Memory B cell (primary cell): ENCODE measurements around the gene COX4I1.
"Not testable (repeated sequence)": the region's sequence is repeated elsewhere in the genome, so short reads cannot be mapped to it uniquely, and the experiment has no call there.

Source experiments
- ATAC-seq: fragments of 150-1000 bp; cut with Tn5 transposase; 2 replicates; pipeline ENCODE4 v1.10.0; 2021; ENCODE audit warnings: low read depth, mild to moderate bottlenecking, moderate library complexity
- DNase-seq, 2 donors: peaks; one replicate each; pipeline ENCODE4 v3.0.0; 2022; ENCODE audit warnings: low spot score in 2 of 2
- H3K27ac Mint-ChIP-seq: one replicate; pipeline ENCODE4 v1.8.0; 2022; ENCODE audit warnings: mild to moderate bottlenecking, moderate library complexity, mixed read lengths
- H3K27me3 Mint-ChIP-seq: one replicate; pipeline ENCODE4 v1.8.0; 2022; ENCODE audit warnings: mixed read lengths
- H3K36me3 Mint-ChIP-seq: one replicate; pipeline ENCODE4 v1.8.0; 2022; ENCODE audit warnings: mild to moderate bottlenecking, mixed read lengths
- H3K4me1 Mint-ChIP-seq: one replicate; pipeline ENCODE4 v1.8.0; 2022; ENCODE audit warnings: mixed read lengths
- H3K4me3 Mint-ChIP-seq: one replicate; pipeline ENCODE4 v1.8.0; 2022; ENCODE audit warnings: mild to moderate bottlenecking, moderate library complexity, mixed read lengths
- H3K9me3 Mint-ChIP-seq: one replicate; pipeline ENCODE4 v1.8.0; 2022; ENCODE audit warnings: mixed read lengths

The COX4I1 gene

DNA sequence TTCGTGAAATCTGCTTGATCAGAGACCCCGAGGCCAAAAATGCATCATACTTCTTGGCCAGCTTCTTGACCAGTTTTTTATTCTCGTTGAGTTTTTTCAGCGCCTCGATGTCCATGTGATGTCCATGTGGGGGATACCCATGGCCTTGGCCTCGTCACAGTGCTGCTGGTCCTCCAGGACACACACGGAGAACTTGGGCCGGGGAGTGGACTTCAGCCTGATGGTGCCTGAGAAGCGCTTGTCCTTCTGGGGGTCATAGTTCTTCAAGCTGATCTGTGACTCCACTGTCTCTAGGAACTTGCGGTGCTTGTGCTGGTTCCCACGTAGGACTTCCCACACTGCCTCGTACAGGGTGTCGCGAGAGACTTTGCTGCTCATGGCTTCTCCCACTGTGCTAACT, 16.7 kb downstream of the COX4I1 start:
- Mint-ChIP-seq H3K36me3 (no peaks in the 10 kb centered on the region), H3K4me3 (no peak overlapping the region), H3K4me1 (peaks cover 5% of the 10 kb centered on the region), H3K27me3 (peaks cover 17% of the 10 kb centered on the region), H3K27ac (no peak overlapping the region), H3K9me3 (no peaks in the 10 kb centered on the region)
- no peak for DNase-seq
- no peak for ATAC-seq

DNA sequence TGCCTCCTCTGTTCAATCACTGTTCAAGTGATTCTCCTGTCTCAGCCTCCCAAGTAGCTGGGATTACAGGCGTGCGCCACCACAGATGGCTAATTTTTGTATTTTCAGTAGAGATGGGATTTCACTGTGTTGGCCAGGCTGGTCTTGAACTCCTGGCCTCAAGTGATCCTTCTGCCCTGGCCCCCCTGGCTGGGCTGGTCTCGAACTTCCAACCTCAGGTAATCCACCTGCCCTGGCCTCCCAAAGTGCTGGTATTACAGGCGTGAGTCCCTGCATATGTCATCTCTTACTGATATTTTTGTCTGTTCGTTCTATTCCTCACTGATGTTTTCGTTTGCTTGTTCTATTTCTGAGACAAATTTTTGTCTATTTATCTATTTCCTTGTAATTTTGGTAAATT, 17.7 kb downstream of the COX4I1 start:
- H3K36me3 Mint-ChIP-seq = not testable (repeated sequence)
- peaks cover 11% of the 10 kb centered on the region for H3K27me3 Mint-ChIP-seq

DNA sequence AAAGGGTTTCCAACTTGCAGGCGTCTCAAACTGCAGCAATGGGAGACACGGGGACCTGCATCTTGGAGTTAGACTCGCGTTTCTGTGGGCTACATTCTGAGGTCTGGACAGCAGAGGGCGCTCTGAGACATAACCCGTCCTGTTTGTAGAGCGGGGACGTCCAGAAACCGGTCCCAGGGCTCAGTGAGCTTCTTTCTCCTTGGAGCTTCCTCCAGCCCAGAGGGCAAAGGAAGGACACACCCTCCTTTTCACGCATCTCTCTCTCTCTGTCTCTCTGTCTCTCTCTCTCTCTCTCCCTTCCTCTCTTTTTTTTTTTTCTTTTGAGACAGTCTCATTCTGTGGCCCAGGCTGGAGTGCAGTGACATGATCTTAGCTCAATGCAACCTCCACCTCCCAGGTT, 19.8 kb downstream of the COX4I1 start:
- DNase-seq (peak; percentile 86 to 89), ATAC-seq (peak; percentile 64)
- H3K9me3 Mint-ChIP-seq = no peaks in the 10 kb centered on the region
- no peak overlapping the region for H3K27ac Mint-ChIP-seq
- H3K36me3 Mint-ChIP-seq = no peaks in the 10 kb centered on the region
- H3K4me3 Mint-ChIP-seq = no peak overlapping the region
- H3K27me3 Mint-ChIP-seq = peaks cover 7% of the 10 kb centered on the region
- peaks cover 11% of the 10 kb centered on the region for H3K4me1 Mint-ChIP-seq

More for the DNA sequence above, 17.7 kb downstream of the COX4I1 start:
- H3K4me1 Mint-ChIP-seq = peaks cover 11% of the 10 kb centered on the region
- not testable (repeated sequence) for H3K9me3 Mint-ChIP-seq, DNase-seq, H3K4me3 Mint-ChIP-seq, H3K27ac Mint-ChIP-seq, ATAC-seq

DNA sequence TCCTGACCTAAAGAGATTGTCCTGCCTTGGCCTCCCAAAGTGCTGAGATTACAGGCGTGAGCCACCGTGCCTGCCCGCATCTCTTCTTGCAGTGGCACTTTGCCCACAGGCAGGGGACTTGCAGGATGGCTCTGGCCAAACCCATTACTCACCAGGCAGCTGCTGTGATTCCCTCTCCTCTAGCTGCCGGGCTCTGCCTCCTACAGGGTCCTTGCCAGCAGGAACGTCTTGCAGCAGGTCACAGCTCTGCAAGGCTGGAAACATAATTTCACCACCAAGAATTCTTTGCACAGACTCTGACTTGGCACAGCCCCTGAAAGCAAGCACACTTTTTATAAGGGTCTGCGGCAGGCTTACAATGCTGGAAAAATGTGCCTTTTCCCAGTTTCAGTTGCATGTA, 20.3 kb downstream of the COX4I1 start:
- Mint-ChIP-seq H3K36me3 (no peaks in the 10 kb centered on the region), H3K27ac (no peak overlapping the region), H3K4me1 (peaks cover 11% of the 10 kb centered on the region), H3K9me3 (no peaks in the 10 kb centered on the region), H3K27me3 (peaks cover 4% of the 10 kb centered on the region), H3K4me3 (no peak overlapping the region)
- no peak for ATAC-seq
- no peak for DNase-seq

DNA sequence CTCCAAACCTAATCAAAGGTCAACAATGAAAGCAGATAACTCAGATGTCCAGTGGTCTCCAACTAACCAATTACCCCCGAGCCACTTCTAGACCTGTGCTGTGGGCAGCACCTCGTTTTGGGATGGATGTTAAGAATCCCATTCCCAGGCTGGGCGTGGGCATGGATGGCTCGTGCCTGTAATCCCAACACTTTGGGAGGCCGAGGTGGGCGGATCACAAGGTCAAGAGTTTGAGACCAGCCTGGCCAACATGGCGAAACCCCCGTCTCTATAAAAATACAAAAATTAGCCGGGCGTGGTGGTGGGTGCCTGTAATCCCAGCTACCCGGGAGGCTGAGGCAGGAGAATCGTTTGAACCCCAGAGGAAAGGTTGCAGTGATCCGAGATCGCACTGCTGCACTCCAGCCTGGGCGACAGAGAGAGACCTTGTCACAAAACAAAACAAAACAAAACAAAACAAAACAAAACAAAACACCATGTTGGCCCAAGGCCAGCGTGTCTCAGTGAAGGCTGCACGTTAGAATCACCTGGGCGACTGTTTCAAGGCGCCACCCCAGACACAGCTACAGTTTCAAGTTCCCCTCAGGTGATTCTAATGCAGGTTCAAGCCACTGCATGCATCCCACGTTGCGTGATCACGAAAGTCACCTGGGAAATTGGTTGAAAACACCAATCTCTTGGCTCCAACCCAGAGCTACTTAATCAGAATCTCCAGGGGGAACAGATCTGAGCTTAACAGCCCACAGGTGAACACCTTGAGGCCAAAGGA, 21.3 kb downstream of the COX4I1 start:
- DNase-seq (no peak), ATAC-seq (peak; percentile 21)
- Mint-ChIP-seq H3K4me3 (no peak overlapping the region), H3K27ac (no peak overlapping the region), H3K9me3 (no peaks in the 10 kb centered on the region), H3K36me3 (no peaks in the 10 kb centered on the region), H3K4me1 (peaks cover 11% of the 10 kb centered on the region), H3K27me3 (no peaks in the 10 kb centered on the region)

DNA sequence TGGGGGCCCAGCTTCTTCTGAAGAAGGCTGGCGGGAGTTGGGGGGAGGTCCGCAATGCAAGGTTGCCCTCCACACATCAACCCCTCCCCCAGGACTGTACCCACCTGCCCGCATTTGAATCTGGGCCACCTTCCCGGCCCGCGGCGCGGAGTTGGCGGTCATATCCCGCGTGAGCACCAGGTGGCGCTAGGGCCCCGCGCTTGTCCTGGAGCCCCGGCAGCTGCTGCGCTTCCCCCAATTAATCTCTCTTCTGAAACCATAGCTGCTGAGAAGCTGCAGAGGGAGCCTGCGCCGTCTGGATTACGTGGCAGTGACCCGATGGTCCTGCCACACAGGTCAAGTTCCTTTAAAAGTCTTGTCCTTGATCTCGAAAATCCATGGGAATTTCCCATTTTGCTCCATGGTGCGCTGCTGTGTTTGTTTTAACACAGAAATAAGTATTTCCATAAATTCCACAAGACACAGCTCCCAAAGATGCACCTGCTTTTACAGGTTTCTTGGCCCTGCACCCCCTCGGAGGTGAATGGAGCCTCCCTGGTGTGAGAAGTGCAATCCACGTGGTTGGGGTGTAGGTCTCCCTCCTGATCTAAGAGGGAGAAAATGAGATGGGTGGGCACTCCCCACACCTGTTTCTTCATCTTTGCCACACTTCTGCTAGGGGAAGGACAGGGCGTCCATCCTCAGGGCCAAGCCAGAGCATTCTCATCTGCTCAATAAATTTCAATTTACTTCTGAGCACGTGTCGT, 22.1 kb downstream of the COX4I1 start:
- Mint-ChIP-seq H3K9me3 (no peaks in the 10 kb centered on the region), H3K27me3 (no peaks in the 10 kb centered on the region), H3K4me3 (no peak overlapping the region), H3K36me3 (no peaks in the 10 kb centered on the region), H3K27ac (no peak overlapping the region), H3K4me1 (peaks cover 16% of the 10 kb centered on the region)
- peak; percentile 92 to 97 for DNase-seq
- peak; percentile 85 for ATAC-seq

DNA sequence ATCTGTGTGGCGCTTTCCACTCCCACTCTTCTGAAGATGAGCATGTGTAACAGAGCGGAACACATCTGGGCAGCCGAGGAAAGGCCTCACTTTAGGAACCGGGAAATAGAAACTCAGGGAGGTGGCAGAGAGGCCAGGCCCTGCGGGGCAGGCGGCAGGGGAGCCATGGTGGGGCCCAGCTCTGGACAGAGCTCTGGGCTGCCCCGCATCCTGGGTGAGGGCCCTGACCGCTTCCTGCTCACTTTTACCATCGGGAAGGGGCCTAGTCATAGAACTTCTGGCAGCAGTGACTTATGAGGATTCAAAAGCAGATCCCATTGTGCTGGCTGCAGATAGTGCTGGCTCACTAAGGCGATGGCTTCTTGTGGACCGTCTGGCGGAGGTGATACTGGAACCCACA, 22.6 kb downstream of the COX4I1 start:
- Mint-ChIP-seq H3K4me3 (no peak overlapping the region), H3K27ac (no peak overlapping the region), H3K36me3 (no peaks in the 10 kb centered on the region), H3K4me1 (peaks cover 19% of the 10 kb centered on the region), H3K27me3 (no peaks in the 10 kb centered on the region), H3K9me3 (no peaks in the 10 kb centered on the region)
- ATAC-seq (no peak), DNase-seq (no peak)

DNA sequence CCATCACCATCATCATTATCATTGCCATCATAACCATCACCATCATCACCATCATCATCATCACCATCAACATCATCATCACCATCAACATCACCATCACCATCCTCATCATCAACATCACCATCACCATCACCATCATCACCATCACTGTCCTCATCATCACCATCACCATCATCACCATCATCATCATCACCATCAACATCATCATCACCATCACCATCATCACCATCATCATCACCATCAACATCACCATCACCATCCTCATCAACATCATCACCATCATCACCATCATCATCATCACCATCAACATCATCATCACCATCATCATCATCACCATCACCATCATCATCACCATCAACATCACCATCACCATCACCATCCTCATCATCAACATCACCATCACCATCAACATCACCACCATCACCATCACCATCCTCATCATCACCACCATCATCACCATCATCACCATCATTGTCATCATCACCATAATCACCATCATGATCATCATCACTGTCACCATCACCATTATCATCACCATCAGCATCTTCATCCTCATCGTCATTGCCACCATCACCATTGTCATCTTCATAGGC, 23.9 kb downstream of the COX4I1 start:
- Mint-ChIP-seq H3K4me1 (peaks cover 19% of the 10 kb centered on the region), H3K4me3 (no peak overlapping the region), H3K36me3 (no peaks in the 10 kb centered on the region), H3K9me3 (no peaks in the 10 kb centered on the region), H3K27me3 (no peaks in the 10 kb centered on the region), H3K27ac (no peak overlapping the region)
- ATAC-seq = no peak
- DNase-seq = no peak

DNA sequence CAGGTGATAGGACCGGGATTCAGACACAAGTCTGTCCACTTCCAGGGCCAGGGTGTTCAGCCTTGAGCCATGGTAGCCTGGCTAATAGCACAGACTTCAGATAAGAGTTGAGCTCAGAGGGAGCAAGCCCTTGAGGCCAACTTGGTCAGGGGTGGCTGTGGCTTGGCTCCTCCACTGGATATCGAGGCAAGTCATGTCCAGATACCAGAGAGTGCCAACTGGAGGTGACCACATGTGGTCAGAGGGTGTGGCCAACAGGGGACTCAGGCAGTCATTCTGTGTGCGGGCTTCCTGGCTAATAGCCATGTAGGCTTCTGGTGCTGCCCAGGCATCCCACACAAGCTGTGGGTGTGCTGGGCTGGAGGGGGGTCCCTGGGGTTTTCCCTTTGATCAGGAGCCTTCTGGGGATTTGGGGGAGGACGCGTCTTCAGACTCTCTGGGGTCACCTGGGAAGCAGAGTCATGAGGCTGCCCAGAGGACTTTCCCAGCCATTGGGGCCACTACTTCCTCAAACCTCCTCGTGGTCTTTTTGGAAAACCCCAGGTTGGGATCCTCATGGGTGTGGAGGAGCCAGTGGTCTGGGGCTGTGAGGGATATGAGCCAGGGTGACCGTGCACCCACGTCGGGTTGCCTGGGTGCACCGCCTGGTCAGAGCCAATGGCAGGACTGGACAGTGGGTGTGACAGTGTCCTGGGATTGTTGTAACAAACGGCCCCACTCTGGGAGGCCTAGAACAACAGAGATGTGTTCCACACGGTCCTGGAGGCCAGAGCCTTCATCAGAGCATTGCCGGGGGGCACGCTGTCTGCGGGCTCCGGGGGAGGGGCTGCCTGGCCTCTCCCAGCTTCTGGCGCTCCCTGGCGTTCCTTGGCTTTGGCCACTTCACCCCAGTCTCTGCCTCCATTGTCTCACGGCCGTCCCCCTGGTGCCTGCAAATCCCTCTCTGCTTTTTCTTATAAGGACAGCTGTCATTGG, 25.0 kb downstream of the COX4I1 start:
- Mint-ChIP-seq H3K27me3 (no peaks in the 10 kb centered on the region), H3K36me3 (peaks cover 4% of the 10 kb centered on the region), H3K27ac (no peak overlapping the region), H3K4me1 (peaks cover 21% of the 10 kb centered on the region), H3K4me3 (no peak overlapping the region), H3K9me3 (peaks cover 4% of the 10 kb centered on the region)
- DNase-seq (no peak), ATAC-seq (peak; percentile 11)

DNA sequence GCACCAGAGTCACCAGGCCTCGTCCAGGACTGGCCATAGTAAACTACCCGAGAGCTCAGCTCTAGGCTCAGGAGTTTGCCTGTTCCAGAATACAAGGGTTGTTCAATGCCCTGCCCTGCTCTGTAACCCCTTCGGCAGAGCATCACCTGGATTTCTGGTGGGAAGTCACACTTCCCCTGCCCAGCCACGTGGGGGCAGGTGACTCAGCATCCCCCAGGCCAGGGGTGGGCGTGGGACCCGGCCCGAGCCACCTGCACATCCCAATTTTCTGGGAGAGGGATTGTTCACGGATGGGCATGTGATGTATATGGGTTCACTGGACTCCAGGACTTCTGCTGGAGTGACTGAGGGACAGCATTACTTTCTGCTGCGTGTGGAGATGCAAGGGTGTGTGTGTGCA, 25.8 kb downstream of the COX4I1 start:
- ATAC-seq (no peak), DNase-seq (no peak)
- H3K4me3 Mint-ChIP-seq = no peak overlapping the region
- H3K27ac Mint-ChIP-seq = no peak overlapping the region
- peaks cover 4% of the 10 kb centered on the region for H3K36me3 Mint-ChIP-seq
- H3K4me1 Mint-ChIP-seq = peaks cover 23% of the 10 kb centered on the region
- H3K9me3 Mint-ChIP-seq = peaks cover 4% of the 10 kb centered on the region
- H3K27me3 Mint-ChIP-seq = no peaks in the 10 kb centered on the region

DNA sequence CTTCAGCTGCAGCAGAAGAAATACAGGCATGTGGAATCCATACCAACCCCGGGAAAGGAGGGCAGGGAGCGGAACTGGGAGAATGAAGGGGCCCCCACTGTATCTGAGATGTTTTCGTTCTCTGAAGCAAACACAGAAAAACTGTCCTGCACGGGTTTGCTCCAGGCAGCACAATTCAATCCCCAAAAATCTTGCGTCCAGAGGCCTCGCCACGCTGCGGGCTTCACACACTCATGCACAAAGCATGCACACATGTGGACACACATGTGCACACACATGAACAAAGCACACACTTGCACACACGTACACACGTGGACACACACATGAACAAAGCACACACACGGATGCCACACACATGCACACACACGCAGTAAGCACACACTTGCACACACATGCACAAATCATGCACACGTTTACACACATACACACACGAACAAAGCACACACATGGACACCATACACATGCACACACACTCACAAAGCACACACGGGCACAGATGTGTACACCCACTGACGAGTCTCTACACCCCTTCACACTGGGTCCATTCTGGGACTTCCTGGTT, 27.3 kb downstream of the COX4I1 start:
- H3K27me3 Mint-ChIP-seq = no peaks in the 10 kb centered on the region
- DNase-seq (no peak), ATAC-seq (no peak)
- peaks cover 25% of the 10 kb centered on the region for H3K4me1 Mint-ChIP-seq
- H3K9me3 Mint-ChIP-seq = peaks cover 7% of the 10 kb centered on the region
- H3K27ac Mint-ChIP-seq = no peak overlapping the region
- H3K36me3 Mint-ChIP-seq = peaks cover 6% of the 10 kb centered on the region
- H3K4me3 Mint-ChIP-seq = no peak overlapping the region

DNA sequence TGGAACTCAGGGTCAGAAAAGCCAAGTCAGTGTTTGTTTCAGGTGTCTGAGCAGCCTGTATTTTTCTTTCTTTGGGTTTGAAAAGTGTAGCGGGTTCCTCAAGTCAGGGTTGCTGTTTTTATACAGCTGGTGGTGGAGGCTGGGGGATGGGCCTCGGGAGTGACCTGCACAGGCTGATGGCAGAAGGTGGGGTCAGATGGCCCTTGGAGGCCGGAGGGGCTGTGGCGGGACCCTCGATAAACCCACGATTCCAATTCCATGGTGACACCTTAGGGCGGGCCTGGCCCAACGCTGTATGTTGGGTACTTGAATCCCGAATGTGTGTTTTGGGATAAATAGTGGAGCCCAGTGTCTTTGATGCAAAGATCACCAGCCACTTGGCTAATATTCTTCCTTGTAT, 28.7 kb downstream of the COX4I1 start:
- peaks cover 33% of the 10 kb centered on the region for H3K4me1 Mint-ChIP-seq
- no peaks in the 10 kb centered on the region for H3K27me3 Mint-ChIP-seq
- no peak overlapping the region for H3K4me3 Mint-ChIP-seq
- no peak overlapping the region for H3K27ac Mint-ChIP-seq
- DNase-seq (no peak), ATAC-seq (no peak)
- H3K36me3 Mint-ChIP-seq = peaks cover 6% of the 10 kb centered on the region
- peaks cover 7% of the 10 kb centered on the region for H3K9me3 Mint-ChIP-seq

DNA sequence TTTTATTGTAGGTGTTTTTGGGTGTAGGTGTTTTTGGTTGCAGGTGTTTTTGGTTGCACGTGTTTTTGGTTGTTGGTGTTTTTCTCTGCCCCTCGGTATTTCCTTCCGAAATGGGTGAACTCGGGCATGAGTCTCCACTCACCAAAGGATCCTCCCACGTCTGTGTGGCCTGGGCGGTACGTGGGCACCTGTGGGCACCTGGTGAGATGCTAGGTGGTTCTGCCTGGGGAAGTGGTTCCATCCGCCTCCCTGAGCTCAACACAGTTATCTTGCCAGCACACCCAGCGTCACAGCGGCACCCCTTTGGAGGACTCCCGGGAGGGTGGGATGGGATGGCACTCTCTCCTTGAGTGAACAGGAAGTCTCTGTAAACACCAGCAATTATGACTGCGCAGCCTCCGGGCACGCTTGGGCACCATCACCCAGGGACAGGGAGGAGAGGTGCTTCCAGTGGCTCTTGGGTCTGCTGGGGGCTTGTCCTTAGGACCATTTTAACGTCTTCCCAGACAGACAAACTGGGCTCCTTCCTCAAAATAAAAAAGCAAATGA, 29.8 kb downstream of the COX4I1 start:
- Mint-ChIP-seq H3K4me1 (peaks cover 37% of the 10 kb centered on the region), H3K4me3 (peak overlapping the region; percentile 30)
- peak; percentile 42 for ATAC-seq

More for the DNA sequence above, 29.8 kb downstream of the COX4I1 start:
- peaks cover 9% of the 10 kb centered on the region for H3K9me3 Mint-ChIP-seq
- peaks cover 8% of the 10 kb centered on the region for H3K36me3 Mint-ChIP-seq
- peak overlapping the region; percentile 80 for H3K27ac Mint-ChIP-seq
- DNase-seq = peak in 1 of 2 donors; percentile 28
- no peaks in the 10 kb centered on the region for H3K27me3 Mint-ChIP-seq
